Measurements from ENCODE around the gene CD109. TPM values are rescaled to one million over a fixed set of nuclear protein-coding genes. Genes with fewer than 3 reads are reported as not detected.
"Not testable (repeated sequence)": the region's sequence is repeated elsewhere in the genome, so short reads cannot be mapped to it uniquely, and the experiment has no call there.

Gene CD109
- total RNA-seq, 1 donor from 2014 or later, result 55.0 TPM

DNA sequence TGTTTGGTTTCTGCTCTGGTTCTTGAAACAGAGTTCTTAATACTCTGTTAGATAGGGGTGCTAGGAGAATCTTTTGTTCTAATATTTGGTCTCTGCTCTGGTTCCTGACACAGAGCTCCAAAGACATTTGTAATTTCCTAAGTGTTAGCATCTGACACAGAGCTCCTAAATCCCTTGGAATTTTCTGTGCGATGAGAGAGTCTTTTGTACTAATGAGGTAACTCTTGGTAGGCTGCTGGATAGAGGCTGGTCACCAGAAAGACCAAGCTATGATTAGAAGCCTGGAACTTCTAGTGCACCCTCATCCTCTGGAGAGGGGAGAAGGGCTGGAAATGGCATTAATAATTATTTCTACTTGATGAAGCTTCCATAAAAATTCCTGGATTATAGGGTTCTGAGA lies 7.7 kb upstream of the CD109 start:
- DNase-seq, result no peak

- DNase-seq, result no peak
Observed at GRCh38 chr6:73690056-73690455, 5.9 kb upstream of the CD109 start.

DNA sequence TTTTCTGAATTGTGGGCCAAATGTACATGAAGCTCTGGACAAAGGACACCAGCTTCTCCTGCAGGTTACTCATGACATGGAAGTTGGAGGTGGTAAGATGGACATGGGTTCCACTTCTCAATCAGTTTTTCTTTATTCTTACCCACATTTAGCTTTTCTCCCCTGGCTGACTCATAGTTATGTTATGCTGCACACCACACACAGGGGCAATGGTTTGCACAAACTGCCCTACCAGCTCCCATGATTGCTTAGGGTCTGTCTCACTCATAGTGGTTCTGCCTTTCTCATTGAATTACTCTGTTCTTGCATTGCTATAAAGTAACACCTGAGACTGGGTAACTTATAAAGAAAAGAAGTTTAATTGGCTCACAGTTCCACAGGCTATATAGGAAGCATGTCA lies 4.5 kb upstream of the CD109 start:
- no peak for DNase-seq

DNA sequence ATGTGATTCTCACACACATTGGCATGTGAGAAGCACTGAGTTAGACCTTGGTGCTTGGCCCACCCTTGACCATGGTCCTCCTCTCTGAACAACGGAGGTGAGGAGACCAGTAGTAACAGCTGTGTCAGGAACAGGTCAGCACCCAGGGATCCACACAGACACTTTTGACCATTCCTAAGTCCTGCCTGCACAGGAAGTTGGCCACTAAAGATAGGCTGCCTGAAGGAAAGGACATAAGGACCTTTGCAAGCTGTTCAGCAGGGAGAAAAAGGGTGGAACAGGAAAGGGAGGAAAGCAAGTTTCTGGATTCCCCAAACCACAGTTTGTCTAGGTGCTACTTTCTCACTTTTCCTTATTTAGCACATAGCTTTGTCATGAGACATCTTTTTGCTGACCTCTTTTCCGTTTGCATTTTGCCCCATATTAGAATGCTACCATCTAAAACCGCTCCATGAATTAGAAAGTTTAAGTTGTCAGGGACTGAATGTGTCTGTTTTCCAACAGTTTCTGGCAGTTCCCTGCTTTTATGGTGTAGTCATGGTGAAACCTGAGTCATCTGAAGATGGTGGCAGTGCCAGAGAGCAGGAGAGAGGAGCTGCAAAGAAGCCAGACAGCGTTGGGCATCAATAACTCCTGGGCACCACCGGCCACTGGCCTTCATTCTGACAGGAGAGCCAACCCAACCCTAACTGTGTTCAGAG lies 1.1 kb upstream of the CD109 start:
- no peak for DNase-seq

DNA sequence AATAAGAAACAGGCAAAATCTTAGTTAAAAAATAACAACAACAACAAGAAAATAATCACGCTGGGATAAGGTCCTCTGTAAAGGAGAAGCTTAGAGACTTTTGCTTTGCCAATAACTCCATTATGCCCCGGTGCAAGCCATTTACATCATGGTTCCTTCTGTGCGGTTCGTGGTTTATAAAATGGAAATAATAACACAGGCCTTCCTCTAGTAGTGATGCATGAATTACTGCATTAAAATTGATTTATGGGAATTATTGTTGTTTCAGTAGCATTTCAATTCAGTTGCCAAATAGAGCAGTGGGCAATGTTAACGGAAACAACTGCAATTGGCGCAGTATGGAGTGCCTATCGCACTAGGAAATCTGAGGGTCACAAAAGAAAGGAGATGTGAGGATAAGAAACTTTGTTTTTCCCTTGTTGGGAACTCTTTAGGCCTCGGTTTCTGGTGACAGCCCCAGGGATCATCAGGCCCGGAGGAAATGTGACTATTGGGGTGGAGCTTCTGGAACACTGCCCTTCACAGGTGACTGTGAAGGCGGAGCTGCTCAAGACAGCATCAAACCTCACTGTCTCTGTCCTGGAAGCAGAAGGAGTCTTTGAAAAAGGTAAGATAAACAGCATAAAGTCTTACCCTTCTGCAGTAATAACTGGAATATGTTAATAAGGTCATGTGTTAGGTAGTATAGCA lies 1.1 kb downstream of the CD109 start:
- DNase-seq, result no peak

- DNase-seq, result peak; percentile 4
Observed at GRCh38 chr6:73699676-73700459, 3.9 kb downstream of the CD109 start.

DNA sequence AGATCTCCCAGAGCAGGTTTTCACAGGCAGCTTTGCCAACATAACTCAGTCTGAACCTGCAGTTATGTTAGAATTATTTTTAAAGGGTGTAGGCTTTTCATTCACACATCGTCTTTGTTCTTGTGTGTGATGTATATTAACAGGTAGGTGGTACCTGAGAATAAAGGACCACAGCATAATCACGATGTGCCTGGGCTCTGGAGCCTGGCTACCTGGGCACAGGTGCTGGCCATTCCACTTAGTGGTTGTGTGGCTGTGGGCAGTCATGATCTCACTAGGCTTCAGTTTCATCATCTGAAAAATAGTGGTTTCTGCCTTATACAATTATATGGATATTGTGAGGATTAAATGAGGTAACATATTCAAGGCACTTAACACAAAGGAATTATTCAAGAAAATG lies 6.4 kb downstream of the CD109 start:
- no peak for DNase-seq

GRCh38 chr6:73703466-73703865 lies 7.5 kb downstream of the CD109 start:
- DNase-seq, result no peak

DNA sequence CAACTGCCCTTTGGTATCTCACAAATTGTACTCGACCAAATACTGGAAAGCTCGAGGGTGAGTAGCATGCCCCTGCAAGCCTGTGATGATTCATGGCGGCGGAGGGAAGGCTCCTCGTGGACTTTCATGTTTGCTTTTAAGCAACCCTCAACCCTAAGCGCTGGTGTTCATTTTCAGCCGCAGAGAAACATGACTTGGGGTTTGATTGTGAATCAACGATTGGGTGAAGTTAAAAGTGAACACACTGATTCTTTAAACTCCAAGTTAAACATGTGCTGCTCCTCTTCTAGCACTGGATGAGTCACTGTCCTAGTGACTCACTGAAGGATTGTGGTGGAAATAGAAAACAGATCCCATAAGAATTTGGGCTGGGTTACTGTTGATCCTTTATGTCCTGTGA lies 8.3 kb downstream of the CD109 start:
- DNase-seq, result peak; percentile 49

GRCh38 chr6:73704798-73705197 lies 8.8 kb downstream of the CD109 start:
- DNase-seq, result no peak

DNA sequence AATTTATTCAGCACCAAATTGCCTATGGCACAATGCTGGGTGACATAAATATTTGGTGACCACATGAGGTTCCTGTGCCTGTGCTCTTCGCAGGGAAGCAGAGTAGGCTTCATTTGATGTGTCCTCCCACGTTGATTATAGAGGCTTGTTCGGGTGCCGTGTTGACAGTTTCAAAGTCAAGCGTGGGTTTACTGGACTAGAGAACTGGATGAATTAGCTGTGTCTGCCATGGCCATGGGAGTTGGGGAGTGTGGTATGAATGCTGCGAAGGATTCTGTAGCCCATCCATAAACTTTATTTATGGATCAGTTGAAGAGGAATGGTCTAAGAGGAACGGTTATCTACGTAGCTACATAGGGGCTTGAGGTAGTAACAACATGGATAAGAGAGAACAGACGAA lies 11.0 kb downstream of the CD109 start:
- DNase-seq, result no peak

DNA sequence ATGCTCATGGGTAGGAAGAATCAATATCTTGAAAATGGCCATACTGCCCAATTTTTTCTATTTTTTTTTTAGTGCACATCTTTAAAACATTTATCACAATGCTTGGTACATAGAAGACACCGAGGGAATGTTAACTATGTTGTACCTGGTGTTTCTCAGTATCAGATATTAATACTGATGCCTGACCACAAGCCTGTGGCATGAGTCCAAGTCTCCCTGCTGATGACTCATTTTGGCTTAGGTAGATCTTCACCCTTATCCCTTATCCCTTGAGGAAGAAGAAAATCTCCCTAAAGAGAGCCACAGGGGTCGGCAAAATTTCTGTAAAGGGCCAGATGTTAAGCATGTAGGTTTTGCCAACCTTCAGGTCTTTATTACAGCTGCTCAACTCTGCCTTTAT lies 14.5 kb downstream of the CD109 start:
- no peak for DNase-seq

DNA sequence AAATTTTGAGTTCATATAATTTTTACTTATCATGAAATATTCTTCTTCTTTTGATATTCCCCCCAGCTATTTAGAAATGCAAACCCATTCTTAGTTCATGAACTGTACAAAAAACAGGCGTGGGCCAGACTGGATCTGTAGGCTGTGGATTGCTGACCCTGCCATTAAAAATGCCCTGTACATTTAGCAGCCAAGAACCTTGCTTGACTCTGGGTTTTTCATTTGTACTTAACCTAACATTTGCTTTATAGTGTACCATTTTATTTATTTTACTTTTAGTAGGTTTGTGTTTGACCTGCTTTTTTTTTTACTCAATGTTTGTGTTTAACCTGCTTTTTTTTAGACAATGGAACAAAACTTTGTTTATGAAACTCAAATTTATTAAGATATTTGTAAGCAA lies 14.9 kb downstream of the CD109 start:
- no peak for DNase-seq

DNA sequence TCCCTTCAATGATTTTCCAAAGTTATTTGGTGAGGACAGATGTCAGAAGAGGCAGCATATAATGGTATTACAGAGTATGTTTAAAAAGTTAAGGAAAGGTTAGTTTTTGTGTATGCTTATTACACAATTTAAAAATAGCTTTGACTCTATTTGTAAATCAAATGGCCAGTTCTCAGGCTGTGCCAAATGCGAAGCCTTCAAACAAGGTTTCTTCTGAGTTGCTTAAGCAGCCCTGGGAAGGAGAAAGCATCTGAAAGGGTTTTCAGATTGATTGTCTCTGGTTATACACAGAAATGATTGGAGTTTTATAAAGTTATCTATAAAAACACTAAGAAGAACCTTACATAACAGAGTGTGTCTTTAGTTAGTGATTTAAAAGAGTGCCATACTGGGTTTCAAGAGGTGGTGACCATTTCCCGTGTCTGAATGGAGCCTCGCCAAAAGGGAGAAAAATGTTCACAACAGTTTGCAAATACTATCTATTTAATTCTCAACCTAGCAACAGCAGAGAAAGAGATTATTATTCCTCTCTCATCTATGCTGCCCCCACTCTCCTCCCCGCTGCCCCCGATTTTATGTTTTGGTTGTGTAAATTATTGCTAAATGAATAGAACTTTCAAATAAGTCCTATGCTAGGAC lies 16.7 kb downstream of the CD109 start:
- DNase-seq, result no peak

DNA sequence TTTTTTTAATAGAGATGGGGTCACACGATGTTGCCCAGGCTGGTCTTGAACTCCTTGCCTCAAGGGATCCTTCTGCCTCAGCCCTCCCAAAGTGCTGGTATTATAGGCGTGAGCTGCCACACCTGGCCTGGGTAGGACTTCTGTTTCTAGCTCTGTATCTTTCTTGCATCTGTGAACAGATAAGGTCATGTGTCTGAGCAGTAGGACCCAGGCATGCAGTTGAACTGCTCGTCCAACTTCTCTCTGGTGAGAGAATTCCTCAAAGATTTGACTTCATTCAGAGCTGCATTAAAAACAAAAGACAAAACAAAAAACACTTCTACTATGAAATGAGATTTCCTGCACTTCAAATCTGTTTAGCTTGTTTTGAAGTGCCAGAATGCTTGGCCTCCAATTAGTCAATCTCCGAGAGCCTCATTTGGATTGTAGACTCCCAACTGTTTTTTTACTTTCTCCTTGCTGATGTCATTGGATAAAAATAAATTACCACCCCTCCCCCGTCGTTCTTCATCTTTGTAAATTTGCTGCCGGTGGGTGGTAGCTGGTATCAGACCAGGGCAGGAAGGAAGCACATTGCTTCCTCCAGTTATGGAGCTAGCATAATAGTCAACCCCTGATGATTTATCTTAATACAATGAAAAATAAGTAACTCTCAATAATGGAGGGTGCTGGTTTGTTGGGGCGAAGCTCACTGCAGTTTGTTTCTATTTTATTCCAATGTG lies 17.6 kb downstream of the CD109 start:
- DNase-seq, result peak; percentile 24

- not testable (repeated sequence) for DNase-seq
Observed at GRCh38 chr6:73715111-73715508, 19.1 kb downstream of the CD109 start.

DNA sequence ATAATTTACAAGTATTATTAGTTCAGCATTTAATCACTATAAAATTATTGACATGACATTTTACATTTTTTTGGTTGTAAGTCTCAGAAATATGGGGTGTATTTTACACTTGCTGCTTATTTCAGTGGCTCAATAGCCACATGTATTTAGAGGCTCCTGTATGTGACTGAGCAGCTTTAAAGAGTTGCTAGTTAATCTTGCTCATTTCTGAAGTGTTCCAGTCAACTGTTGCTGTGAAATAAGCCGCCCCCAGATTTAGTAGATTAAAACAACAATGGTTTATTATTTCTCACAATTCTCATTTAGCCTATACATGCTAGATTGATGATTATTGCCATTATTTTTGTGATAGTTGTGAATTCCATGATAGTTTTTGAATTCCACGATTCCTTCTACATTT lies 23.0 kb downstream of the CD109 start:
- DNase-seq, result no peak

DNA sequence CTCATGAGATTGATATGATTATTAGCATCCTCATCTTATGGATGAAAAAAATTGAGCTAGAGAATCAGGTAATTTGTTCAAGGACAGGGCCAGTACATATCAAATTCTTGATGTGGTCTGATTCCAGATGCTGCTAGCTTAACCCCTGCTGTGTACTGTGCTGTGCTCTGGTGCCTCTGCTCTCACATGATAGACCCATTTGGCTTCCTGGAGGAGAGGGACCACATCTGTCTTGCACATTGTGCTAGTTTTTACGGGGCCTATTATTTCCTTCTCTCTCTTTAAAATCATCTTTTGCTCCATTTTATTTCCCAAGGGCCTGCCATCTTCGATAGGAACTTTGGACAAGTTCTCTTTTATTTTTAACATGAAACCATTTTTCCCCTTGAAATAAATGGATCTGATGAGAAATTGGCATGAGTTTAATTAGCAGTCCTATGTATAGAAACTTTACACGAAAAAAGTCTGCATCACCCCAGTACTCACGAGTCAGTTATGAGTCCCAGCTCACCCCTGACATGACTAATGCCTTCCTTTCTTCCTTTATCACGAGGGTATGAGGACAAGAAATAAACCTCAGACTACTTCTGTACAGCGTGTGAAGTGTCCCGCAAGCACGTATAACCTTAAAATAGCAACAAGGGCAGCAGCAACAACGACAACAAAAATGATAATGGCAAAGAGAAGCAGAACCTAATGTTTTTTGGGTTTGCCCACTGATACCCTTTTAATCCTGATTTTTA lies 26.5 kb downstream of the CD109 start:
- peak; percentile 44 for DNase-seq

DNA sequence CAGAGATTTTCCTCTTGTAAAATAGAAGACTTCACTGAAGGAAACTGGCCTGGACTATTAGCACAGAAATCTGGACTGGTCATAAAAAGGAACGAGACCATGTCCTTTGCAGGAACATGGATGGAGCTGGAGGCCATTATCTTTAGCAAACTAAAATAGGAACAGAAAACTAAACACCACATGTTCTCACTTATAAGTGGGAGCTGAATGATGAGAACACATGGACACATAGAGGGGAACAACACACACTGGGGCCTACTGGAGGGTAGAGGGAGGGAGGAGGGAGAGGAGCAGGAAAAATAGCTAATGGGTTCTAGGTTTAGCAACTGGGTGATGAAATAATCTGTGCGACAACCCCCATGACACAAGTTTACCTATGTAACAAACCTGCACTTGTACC lies 27.5 kb downstream of the CD109 start:
- not testable (repeated sequence) for DNase-seq

GRCh38 chr6:73724389-73724788 lies 28.4 kb downstream of the CD109 start:
- no peak for DNase-seq

DNA sequence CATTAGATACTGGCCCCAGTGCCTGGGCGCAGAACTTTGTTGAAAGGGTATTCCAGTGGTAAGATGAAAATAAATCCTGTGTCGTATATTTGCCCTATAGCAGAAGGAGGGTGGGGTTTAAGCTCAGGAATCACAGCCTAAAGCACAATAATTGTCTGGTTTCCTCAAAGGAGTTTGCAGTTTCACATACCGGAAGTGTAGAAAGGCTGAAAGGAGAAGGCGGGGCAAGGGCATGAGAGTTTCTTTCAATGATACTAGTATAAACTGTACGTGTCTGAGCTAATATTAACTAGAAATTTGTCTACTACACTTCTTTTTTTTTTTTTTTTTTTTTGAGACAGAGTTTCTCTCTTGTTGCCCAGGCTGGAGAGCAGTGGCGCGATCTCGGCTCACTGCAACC lies 29.2 kb downstream of the CD109 start:
- DNase-seq, result not testable (repeated sequence)
